Muscle of arm (tissue), 12 donors: ENCODE measurements around the gene SYCE1L. TPM values are rescaled to one million over a fixed set of nuclear protein-coding genes. Genes with fewer than 3 reads are reported as not detected.
"Not testable (repeated sequence)": the region's sequence is repeated elsewhere in the genome, so short reads cannot be mapped to it uniquely, and the experiment has no call there.

ENCODE experiments used
- DNase-seq: peaks from one replicate; pipeline ENCODE4 v3.0.0-alpha.2; 2013
- polyA plus RNA-seq, 12 donors: library from polyadenylated mRNA; unstranded; fragments of 120-200 nt; gene quantifications; one replicate each; pipeline ENCODE4 v1.2.1, GENCODE V29; 2013; ENCODE audit not compliant: insufficient read length in 12 of 12

The SYCE1L gene
- polyA plus RNA-seq, 12 donors: 1.7 to 5.3 (median 3.7) TPM; not detected in 2

DNA sequence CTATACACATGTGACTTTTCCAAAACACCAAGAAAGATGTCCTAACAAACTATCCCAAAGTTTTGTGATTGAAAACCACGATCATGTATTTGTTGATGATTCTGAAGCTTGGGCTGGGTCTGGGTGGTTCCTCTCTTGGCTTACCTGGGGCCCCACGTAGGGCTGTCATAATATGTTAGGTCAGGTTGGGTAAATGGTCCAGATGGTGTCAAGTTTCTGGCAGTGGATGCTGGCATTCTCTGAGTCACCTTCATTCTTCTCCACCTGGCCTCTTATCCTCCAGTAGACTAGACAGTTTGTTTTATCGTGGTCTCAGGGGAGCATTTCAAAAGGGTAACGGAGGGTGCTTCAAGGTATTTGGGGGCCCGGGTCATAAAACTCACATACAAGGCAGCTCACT lies 39.4 kb downstream of the SYCE1L start:
- DNase-seq: no peak

DNA sequence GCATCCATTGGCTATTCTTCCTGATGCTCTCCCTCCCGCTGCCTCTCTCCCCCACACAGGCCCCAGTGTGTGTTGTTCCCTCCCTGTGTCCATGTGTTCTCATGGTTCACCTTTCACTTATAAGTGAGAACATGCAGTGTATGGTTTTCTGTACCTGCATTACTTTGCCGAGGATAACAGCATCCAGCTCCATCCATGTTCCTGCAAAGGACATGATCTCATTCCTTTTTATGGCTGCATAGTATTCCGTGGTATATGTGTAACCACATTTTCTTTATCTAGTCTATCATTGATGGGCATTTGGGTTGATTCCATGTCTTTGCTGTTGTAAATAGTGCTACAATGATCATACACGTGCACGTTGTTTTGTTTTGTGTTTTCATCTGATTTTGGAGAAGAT lies 43.3 kb downstream of the SYCE1L start:
- not testable (repeated sequence) for DNase-seq

DNA sequence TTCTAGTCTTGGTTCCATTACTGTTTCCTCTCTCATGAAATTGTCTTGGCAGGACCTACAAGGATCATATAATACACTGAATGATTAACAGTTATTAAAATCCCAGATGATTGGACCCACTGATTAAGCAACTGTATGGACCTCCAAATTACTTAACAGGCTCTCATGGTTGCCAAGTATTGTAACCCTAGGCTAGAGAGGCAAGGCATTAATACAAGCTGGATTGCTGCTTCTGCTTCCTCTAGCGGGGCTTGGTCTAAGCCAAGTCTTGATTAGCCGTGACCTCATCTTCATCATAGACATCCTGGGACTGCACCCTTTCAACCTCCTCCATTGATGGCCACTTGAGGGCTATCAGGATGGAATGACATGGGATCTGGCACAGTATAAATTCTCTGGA lies 46.9 kb downstream of the SYCE1L start:
- DNase-seq: no peak

DNA sequence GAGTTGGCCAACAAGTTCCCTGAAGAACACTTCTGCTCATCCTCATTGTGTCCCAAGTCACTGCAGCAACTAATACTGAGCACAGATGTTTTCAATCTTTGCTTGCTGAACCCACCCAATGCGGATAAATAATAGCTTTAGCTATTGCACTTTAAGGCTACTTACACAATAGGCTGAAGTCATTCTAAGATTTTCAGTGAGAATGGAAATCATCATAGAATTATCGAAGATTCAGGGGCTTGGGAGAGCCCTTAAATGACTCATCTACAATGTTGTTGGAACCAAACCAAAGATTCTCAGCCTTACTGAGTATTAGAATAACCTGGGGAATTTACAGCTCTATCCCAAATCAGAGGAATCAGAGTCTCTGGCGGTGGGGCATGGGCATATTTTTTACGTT lies 51.2 kb downstream of the SYCE1L start:
- peak; percentile 25 for DNase-seq

Other genes starting within 250 kb of the SYCE1L start
- gene MON1B, start 8.2 kb upstream of the SYCE1L start, polyA plus RNA-seq: 10 to 100 TPM in 11 of 12 donors, not detected in 1; 10.4 to 20.6 (median 12.8) TPM
- 1 to 10 TPM in 5 of 12 donors, under 1 TPM in 5, not detected in 2; 0.63 to 2.7 (median 1.00) TPM for gene ADAMTS18, start 235.6 kb downstream of the SYCE1L start, polyA plus RNA-seq